Mammary epithelial cell (primary cell): ENCODE results near the gene HLA-DQA2.

Experiments
- EZH2 ChIP-seq: IDR thresholded peaks from 2 replicates; pipeline ENCODE4 v1.6.1; 2012; ENCODE audit warnings: low read length, inconsistent platforms, borderline replicate concordance
- TF ChIP-seq, protein P1 (sequence below), 2 donors: IDR thresholded peaks in 1 of 2; conservative IDR thresholded peaks in 1 of 2; 2 replicates each; pipeline ENCODE4 v1.5.1; 2011 to 2012; ENCODE audit warnings: inconsistent platforms in 2 of 2, low read length in 2 of 2, mild to moderate bottlenecking in 2 of 2, control low read depth in 1 of 2, low read depth in 1 of 2; ENCODE audit not compliant: insufficient read depth in 1 of 2; ENCODE audit errors: extremely low read depth in 1 of 2

- TF ChIP-seq, protein P1, sequence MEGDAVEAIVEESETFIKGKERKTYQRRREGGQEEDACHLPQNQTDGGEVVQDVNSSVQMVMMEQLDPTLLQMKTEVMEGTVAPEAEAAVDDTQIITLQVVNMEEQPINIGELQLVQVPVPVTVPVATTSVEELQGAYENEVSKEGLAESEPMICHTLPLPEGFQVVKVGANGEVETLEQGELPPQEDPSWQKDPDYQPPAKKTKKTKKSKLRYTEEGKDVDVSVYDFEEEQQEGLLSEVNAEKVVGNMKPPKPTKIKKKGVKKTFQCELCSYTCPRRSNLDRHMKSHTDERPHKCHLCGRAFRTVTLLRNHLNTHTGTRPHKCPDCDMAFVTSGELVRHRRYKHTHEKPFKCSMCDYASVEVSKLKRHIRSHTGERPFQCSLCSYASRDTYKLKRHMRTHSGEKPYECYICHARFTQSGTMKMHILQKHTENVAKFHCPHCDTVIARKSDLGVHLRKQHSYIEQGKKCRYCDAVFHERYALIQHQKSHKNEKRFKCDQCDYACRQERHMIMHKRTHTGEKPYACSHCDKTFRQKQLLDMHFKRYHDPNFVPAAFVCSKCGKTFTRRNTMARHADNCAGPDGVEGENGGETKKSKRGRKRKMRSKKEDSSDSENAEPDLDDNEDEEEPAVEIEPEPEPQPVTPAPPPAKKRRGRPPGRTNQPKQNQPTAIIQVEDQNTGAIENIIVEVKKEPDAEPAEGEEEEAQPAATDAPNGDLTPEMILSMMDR (conservative IDR thresholded peaks at IDR 0.05 in 1 of 2, IDR thresholded peaks at IDR 0.05 in 1 of 2; ENCODE audit: extremely low read depth in 1 of 2, insufficient read depth in 1 of 2, low read depth in 1 of 2, low read length in 2 of 2): no peak
- TF ChIP-seq EZH2: no peak
Observed at GRCh38 chr6:32742374-32742773, 1.2 kb downstream of the HLA-DQA2 start.
